ENCODE measurements around the gene TUT4. TPM values are rescaled to one million over a fixed set of nuclear protein-coding genes. Genes with fewer than 3 reads are reported as not detected.

Gene TUT4
- total RNA-seq, 2 donors from 2014 or later, result 38.2 to 67.2 TPM

- no peak for DNase-seq (ENCODE audit: low spot score)
- Histone ChIP-seq H3K4me1 (ENCODE audit: control insufficient read depth in 1 of 2, low read depth in 2 of 2) (peaks cover 4 to 10% of the 10 kb centered on the region in 2 donors), H3K9me3 (no peaks in the 10 kb centered on the region), H3K27ac (no peak overlapping the region), H3K4me3 (no peak overlapping the region), H3K27me3 (replicated peaks; ENCODE audit: insufficient read depth) (no peaks in the 10 kb centered on the region), H3K36me3 (no peaks in the 10 kb centered on the region)
- no peak for TF ChIP-seq CTCF (IDR thresholded peaks at IDR 0.05)
- no peak for ATAC-seq (ENCODE audit: insufficient number of reproducible peaks, low FRiP score, low read depth)
These were observed 153.3 kb downstream of the TUT4 start for GRCh38 chr1:52399629-52400028.

DNA sequence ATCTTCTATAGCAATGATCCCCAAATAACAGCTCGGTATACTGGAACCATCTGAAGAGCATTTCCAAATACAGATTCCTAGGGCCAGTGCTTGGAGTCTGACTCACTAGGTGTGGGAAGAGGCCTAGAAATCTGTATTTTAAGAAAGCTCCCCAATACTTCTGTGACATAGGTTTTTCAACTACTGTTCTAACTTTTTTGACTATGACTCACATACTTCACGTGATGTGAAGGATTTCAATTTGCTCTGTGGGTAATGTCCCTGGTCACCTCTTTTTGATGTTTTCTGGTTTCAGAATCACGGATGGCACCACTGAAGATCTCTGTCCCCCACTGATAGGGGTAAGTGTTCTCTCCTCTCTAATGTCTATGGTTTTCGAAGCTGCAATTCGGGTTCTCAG is 159.7 kb downstream of the TUT4 start:
- Histone ChIP-seq H3K9me3 (no peaks in the 10 kb centered on the region), H3K4me1 (ENCODE audit: control insufficient read depth in 1 of 2, low read depth in 2 of 2) (no peaks in the 10 kb centered on the region), H3K27me3 (replicated peaks; ENCODE audit: insufficient read depth) (no peaks in the 10 kb centered on the region), H3K36me3 (no peaks in the 10 kb centered on the region), H3K4me3 (no peak overlapping the region), H3K27ac (no peak overlapping the region)
- ATAC-seq (ENCODE audit: insufficient number of reproducible peaks, low FRiP score, low read depth) (no peak), DNase-seq (ENCODE audit: low spot score) (no peak)
- TF ChIP-seq CTCF (IDR thresholded peaks at IDR 0.05), result no peak

- Histone ChIP-seq H3K36me3 (no peaks in the 10 kb centered on the region), H3K4me1 (ENCODE audit: control insufficient read depth in 1 of 2, low read depth in 2 of 2) (no peaks in the 10 kb centered on the region), H3K27me3 (replicated peaks; ENCODE audit: insufficient read depth) (no peaks in the 10 kb centered on the region), H3K9me3 (no peaks in the 10 kb centered on the region), H3K4me3 (no peak overlapping the region), H3K27ac (no peak overlapping the region)
- no peak for ATAC-seq (ENCODE audit: insufficient number of reproducible peaks, low FRiP score, low read depth)
- DNase-seq (ENCODE audit: low spot score), result no peak
- TF ChIP-seq CTCF (IDR thresholded peaks at IDR 0.05), result no peak
These were observed 166.4 kb downstream of the TUT4 start for GRCh38 chr1:52386458-52386857.

GRCh38 chr1:52385376-52385775 is 167.5 kb downstream of the TUT4 start:
- ATAC-seq (ENCODE audit: insufficient number of reproducible peaks, low FRiP score, low read depth) (no peak), DNase-seq (ENCODE audit: low spot score) (no peak)
- no peaks in the 10 kb centered on the region for H3K27me3 ChIP-seq (replicated peaks; ENCODE audit: insufficient read depth)
- TF ChIP-seq CTCF (IDR thresholded peaks at IDR 0.05), result no peak
- no peaks in the 10 kb centered on the region for H3K4me1 ChIP-seq (ENCODE audit: control insufficient read depth in 1 of 2, low read depth in 2 of 2)
- H3K9me3 ChIP-seq, result no peaks in the 10 kb centered on the region
- no peaks in the 10 kb centered on the region for H3K36me3 ChIP-seq
- H3K27ac ChIP-seq, result no peak overlapping the region
- H3K4me3 ChIP-seq, result no peak overlapping the region

Other genes with a start within 250 kb of the TUT4 start
- gene CC2D1B, start 186.9 kb downstream of the TUT4 start, total RNA-seq, result 10 to 100 TPM; 33.7 to 34.3 TPM
- gene ORC1, start 148.7 kb downstream of the TUT4 start, total RNA-seq, result under 1 TPM; 0.49 to 0.95 TPM
- 10 to 100 TPM; 18.1 to 27.4 TPM for gene PRPF38A, start 148.5 kb downstream of the TUT4 start, total RNA-seq
- 10 to 100 TPM; 10.2 to 25.9 TPM for gene GPX7, start 49.3 kb upstream of the TUT4 start, total RNA-seq
- gene SHISAL2A, start 80.1 kb upstream of the TUT4 start, total RNA-seq, result under 1 TPM in 1 of 2 donors, not detected in 1; 0.54 TPM
- 1 to 10 TPM; 4.6 to 9.9 TPM for gene COA7, start 145.3 kb upstream of the TUT4 start, total RNA-seq
- gene ZYG11B, start 173.4 kb upstream of the TUT4 start, total RNA-seq, result 10 to 100 TPM; 41.6 to 46.8 TPM